ENCODE data around the gene HIGD2A. TPM values are rescaled to one million over a fixed set of nuclear protein-coding genes. Genes with fewer than 3 reads are reported as not detected.

HIGD2A gene
- total and polyA plus RNA-seq, 9 of the 15 experiments (the other 6 are each of a cell fraction or from before 2014, with no cell fraction given) = 94.7 to 264 (median 163) TPM

- no peak for TF ChIP-seq E2F4 (CRISPR knock-in tag; IDR thresholded peaks at IDR 0.05; ENCODE audit: low read depth)
- TF ChIP-seq MAFG (tag; conservative IDR thresholded peaks at IDR 0.05) = no peak
- no peak for TF ChIP-seq CREB3L1 (IDR thresholded peaks at IDR 0.05; ENCODE audit: borderline replicate concordance, low read depth)
- no peak for TF ChIP-seq ETS1 (conservative IDR thresholded peaks at IDR 0.05; ENCODE audit: control insufficient read depth, low read depth, low read length)
- TF ChIP-seq L3MBTL2 (IDR thresholded peaks at IDR 0.05) = peak; percentile 78
- no peak for TF ChIP-seq ZNF354B (CRISPR knock-in tag; IDR thresholded peaks at IDR 0.05)
- TF ChIP-seq PBX2 (CRISPR knock-in tag; IDR thresholded peaks at IDR 0.05; ENCODE audit: low read depth) = no peak
- peak; percentile 75 for TF ChIP-seq PBX2 (tag; conservative IDR thresholded peaks at IDR 0.05; ENCODE audit: low read depth)
- no peak; the same call in 1 of the 2 replicates for TF ChIP-seq ZNF592 (IDR thresholded peaks at IDR 0.05)
- TF ChIP-seq HIVEP1 (CRISPR knock-in tag; IDR thresholded peaks at IDR 0.05) = no peak
- no peak for TF ChIP-seq PREB (CRISPR knock-in tag; IDR thresholded peaks at IDR 0.05)
- no peak for TF ChIP-seq SLC30A9 (CRISPR knock-in tag; IDR thresholded peaks at IDR 0.05)
- no peak for TF ChIP-seq BRCA1 (IDR thresholded peaks at IDR 0.05)
- TF ChIP-seq BRCA1 (CRISPR knock-in tag; IDR thresholded peaks at IDR 0.05) = no peak
- no peak for TF ChIP-seq SRSF1 (IDR thresholded peaks at IDR 0.05; ENCODE audit: low read depth, low read length)
- TF ChIP-seq BDP1 (IDR thresholded peaks at IDR 0.05; ENCODE audit: insufficient read depth, insufficient read length) = no peak
Measured at GRCh38 chr5:176373100-176373818, 15.3 kb upstream of the HIGD2A start (continued).
